ENCODE results near the gene HECTD1. TPM values are rescaled to one million over a fixed set of nuclear protein-coding genes. Genes with fewer than 3 reads are reported as not detected.

Gene HECTD1
- total RNA-seq, 4 donors from 2014 or later, result 252 to 382 (median 289) TPM

GRCh38 chr14:31228533-31228932, 20.9 kb upstream of the HECTD1 start:
- no peak for DNase-seq
- intact Hi-C loops (cut with DNase I), result no loop called here
- Histone ChIP-seq H3K27me3 (no peaks in the 10 kb centered on the region), H3K9me3 (no peaks in the 10 kb centered on the region), H3K4me1 (peaks cover 0 to 6% of the 10 kb centered on the region in 2 donors), H3K4me3 (replicated peaks in 1 of 3) (no peak overlapping the region), H3K27ac (no peak overlapping the region), H3K36me3 (no peaks in the 10 kb centered on the region)
- TF ChIP-seq POLR2A (IDR thresholded peaks at IDR 0.05), result no peak
- TF ChIP-seq, protein P1, sequence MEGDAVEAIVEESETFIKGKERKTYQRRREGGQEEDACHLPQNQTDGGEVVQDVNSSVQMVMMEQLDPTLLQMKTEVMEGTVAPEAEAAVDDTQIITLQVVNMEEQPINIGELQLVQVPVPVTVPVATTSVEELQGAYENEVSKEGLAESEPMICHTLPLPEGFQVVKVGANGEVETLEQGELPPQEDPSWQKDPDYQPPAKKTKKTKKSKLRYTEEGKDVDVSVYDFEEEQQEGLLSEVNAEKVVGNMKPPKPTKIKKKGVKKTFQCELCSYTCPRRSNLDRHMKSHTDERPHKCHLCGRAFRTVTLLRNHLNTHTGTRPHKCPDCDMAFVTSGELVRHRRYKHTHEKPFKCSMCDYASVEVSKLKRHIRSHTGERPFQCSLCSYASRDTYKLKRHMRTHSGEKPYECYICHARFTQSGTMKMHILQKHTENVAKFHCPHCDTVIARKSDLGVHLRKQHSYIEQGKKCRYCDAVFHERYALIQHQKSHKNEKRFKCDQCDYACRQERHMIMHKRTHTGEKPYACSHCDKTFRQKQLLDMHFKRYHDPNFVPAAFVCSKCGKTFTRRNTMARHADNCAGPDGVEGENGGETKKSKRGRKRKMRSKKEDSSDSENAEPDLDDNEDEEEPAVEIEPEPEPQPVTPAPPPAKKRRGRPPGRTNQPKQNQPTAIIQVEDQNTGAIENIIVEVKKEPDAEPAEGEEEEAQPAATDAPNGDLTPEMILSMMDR (IDR thresholded peaks at IDR 0.05), result no peak

- Histone ChIP-seq H3K27me3 (no peaks in the 10 kb centered on the region), H3K36me3 (no peaks in the 10 kb centered on the region), H3K4me3 (replicated peaks in 1 of 3) (no peak overlapping the region), H3K9me3 (no peaks in the 10 kb centered on the region), H3K27ac (no peak overlapping the region), H3K4me1 (peaks cover 0 to 6% of the 10 kb centered on the region in 2 donors)
- no peak for TF ChIP-seq POLR2A (IDR thresholded peaks at IDR 0.05)
- TF ChIP-seq, protein P1 (IDR thresholded peaks at IDR 0.05), result no peak
- DNase-seq, result no peak
- 91 to 93% methylated on average over 1 of the region's 1 CpG for WGBS, 2 donors
- intact Hi-C loops (cut with DNase I), result no loop called here
These were observed 17.2 kb upstream of the HECTD1 start for GRCh38 chr14:31224808-31225207.

DNA sequence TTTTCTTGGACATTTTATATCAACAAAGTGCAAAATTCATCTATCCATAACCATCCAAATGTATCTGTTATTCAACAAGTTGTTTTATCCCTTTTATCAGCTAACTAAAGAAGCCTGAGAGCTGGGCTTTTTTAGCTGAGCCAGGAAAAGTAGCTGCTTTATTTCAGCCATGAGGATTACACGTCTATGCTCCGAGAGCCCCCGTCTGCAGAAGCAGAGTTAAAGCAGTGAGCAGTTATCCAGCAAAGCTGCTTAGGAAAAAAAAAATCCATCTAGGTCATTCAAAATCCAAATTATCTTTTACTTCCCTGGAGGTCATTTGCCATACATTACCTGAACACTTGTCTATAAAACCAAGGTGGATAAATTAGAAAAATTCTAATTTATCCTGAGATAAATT, 15.7 kb upstream of the HECTD1 start:
- Histone ChIP-seq H3K36me3 (no peaks in the 10 kb centered on the region), H3K4me1 (no peaks in the 10 kb centered on the region), H3K27me3 (no peaks in the 10 kb centered on the region), H3K27ac (no peak overlapping the region), H3K4me3 (replicated peaks in 1 of 3) (no peak overlapping the region), H3K9me3 (no peaks in the 10 kb centered on the region)
- WGBS, 2 donors, result 60 to 69% methylated on average over 3 of the region's 3 CpGs
- intact Hi-C loops (cut with DNase I), result no loop called here
- TF ChIP-seq POLR2A (IDR thresholded peaks at IDR 0.05), result no peak
- TF ChIP-seq, protein P1 (IDR thresholded peaks at IDR 0.05), result no peak
- no peak for DNase-seq

DNA sequence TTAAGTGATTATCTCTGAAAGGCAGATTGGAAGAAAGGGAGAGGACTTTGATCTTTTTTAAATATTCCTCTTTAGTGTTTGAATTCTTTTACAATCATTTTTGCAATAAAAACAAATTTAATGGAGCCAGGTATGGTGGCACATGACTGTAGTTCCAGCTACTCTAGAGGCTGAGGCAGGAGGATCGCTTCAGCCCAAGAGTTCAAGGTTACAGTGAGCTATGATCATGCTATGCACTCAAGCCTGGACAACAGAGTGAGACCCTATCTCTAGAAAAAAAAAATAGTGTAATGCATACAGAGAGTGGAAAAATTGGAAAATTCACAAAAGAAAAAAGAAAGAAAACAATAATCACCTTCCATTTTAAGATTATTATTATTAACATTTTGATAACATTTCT, 15.2 kb upstream of the HECTD1 start:
- DNase-seq, result no peak

DNA sequence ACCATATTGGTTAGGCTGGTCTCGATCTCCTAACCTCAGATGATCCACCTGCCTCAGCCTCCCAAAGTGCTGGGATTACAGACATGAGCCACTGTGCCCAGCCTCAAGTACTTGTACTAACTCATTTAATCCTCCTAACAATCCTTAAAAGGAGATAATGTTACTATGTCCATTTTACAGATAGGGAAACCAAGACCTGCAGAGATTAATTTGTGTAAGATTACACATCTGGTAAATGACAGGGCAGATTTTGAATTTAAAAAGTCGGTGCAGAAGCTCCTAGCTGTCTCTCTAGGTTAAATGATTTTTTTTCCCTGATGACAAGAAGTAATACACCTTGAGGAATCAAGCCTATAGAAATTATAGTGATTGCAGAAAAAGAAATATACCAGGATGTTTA, 13.7 kb upstream of the HECTD1 start:
- Histone ChIP-seq H3K4me1 (no peaks in the 10 kb centered on the region), H3K36me3 (no peaks in the 10 kb centered on the region), H3K27ac (no peak overlapping the region), H3K9me3 (no peaks in the 10 kb centered on the region), H3K4me3 (replicated peaks in 1 of 3) (no peak overlapping the region), H3K27me3 (no peaks in the 10 kb centered on the region)
- WGBS, 2 donors, result 94% methylated on average over 2 of the region's 2 CpGs
- TF ChIP-seq, protein P1 (IDR thresholded peaks at IDR 0.05), result no peak
- no peak for TF ChIP-seq POLR2A (IDR thresholded peaks at IDR 0.05)
- intact Hi-C loops (cut with DNase I), result no loop called here
- DNase-seq, result no peak

More for the DNA sequence above, 15.2 kb upstream of the HECTD1 start:
- Histone ChIP-seq H3K9me3 (no peaks in the 10 kb centered on the region), H3K4me3 (replicated peaks in 1 of 3) (no peak overlapping the region), H3K36me3 (no peaks in the 10 kb centered on the region), H3K27ac (no peak overlapping the region), H3K27me3 (no peaks in the 10 kb centered on the region), H3K4me1 (no peaks in the 10 kb centered on the region)
- intact Hi-C loops (cut with DNase I), result no loop called here
- TF ChIP-seq POLR2A (IDR thresholded peaks at IDR 0.05), result no peak
- TF ChIP-seq, protein P1 (IDR thresholded peaks at IDR 0.05), result no peak
- WGBS, 2 donors, result 95% methylated on average over 1 of the region's 1 CpG

Measured in thyroid gland (tissue), 4 donors.